Esophagus squamous epithelium (tissue), 5 donors: ENCODE data around the gene AIG1. TPM values are rescaled to one million over a fixed set of nuclear protein-coding genes. Genes with fewer than 3 reads are reported as not detected.

Experiments used
- DNase-seq: peaks from one replicate; lab custom pipeline; 2025; lab: John Stamatoyannopoulos, UW
- H3K27ac ChIP-seq, 4 donors: fragments of 200-600 bp; sonication (generic); one replicate each; pipeline ENCODE4 v1.5.1; 2016 to 2019; ENCODE audit warnings: mild to moderate bottlenecking in 1 of 4
- H3K27me3 ChIP-seq, 4 donors: fragments of 200-600 bp; sonication (generic); 1 replicate in 3 of 4; 2 replicates in 1 of 4; pipeline versions ENCODE4 v1.5.1 to v1.6.0; 2017 to 2021; ENCODE audit warnings: antibody characterized with exemption in 1 of 4
- H3K36me3 ChIP-seq, 3 donors: fragments of 200-600 bp; sonication (generic); one replicate each; pipeline ENCODE4 v1.5.1; 2016 to 2019
- H3K4me1 ChIP-seq, 3 donors: fragments of 200-600 bp; sonication (generic); one replicate each; pipeline ENCODE4 v1.5.1; 2017 to 2019
- H3K4me3 ChIP-seq, 4 donors: fragments of 200-600 bp; sonication (generic); 1 replicate in 3 of 4; 2 replicates in 1 of 4; pipeline ENCODE4 v1.5.1; 2016 to 2019; ENCODE audit warnings: mild to moderate bottlenecking in 2 of 4, moderate library complexity in 1 of 4
- H3K9me3 ChIP-seq, 3 donors: fragments of 200-600 bp; sonication (generic); one replicate each; pipeline ENCODE4 v1.5.1; 2016 to 2019
- CTCF ChIP-seq, 6 experiments: fragments of 450-650 bp in 4 of 6; fragments of 200-600 bp in 2 of 6; sonication (generic) in 2 of 6; IDR thresholded peaks; one replicate each; pipeline ENCODE4 v1.5.1; 2016 to 2019; ENCODE audit warnings: antibody characterized with exemption in 6 of 6, mild to moderate bottlenecking in 4 of 6, moderate library complexity in 4 of 6
- POLR2A ChIP-seq, 4 donors: fragments of 450-650 bp; IDR thresholded peaks; one replicate each; pipeline ENCODE4 v1.6.1; 2017; ENCODE audit warnings: antibody characterized with exemption in 4 of 4, mild to moderate bottlenecking in 4 of 4, moderate library complexity in 3 of 4
- WGBS, 2 donors: methylation state at CpG; one replicate each; pipeline ENCODE4 v1.1.5; 2018; 5-methylcytosine and 5-hydroxymethylcytosine counted together
- intact Hi-C: fragments of 100-400 bp; cut with DNase I; formaldehyde crosslinking; loops from one replicate; pipeline ENCODE4 v1.15.0; 2022
- total RNA-seq, 4 donors: library from RNA; depleted of rRNA; stranded (reverse); fragments of >200 nt; gene quantifications; one replicate each; pipeline ENCODE4 v1.1.0, GENCODE V29; 2016
- donor health status: DM: yes; HTN: yes; CAD: no.

The AIG1 gene
- total RNA-seq, 4 donors from 2014 or later: 29.1 to 30.5 (median 29.9) TPM

DNA sequence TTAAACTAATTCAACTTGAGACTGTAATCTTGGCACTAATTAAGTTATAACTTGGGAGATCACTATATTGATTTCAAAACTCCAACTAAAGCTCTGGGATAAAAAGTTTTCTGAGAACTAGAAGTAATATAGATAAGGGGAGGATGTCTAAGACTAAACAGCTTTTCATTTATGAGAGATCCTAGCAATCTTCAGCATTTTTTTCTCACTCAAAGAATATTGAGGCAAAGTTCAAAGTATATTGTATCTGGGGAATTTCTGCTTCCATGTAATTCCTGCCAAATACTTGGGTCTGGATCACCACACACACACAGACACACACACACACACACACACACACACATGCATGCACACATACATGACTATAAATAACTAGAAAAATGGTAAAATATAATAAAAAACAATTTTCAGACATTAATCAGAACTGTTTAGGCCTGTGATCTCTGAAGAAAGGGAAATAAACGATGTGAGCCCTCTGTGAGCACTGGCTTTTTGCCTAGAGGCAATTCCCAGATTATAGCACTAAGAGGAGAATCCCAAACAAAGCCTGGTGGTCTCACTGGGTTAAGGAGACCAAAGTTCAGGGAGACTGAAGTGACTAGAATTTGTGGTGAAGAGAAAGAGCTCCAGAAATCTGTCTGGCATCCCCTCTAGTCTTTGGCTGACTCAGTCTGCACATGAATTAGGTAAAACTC is 297.0 kb downstream of the AIG1 start:
- no peaks in the 10 kb centered on the region for H3K36me3 ChIP-seq
- H3K27ac ChIP-seq: no peak overlapping the region
- no peaks in the 10 kb centered on the region for H3K27me3 ChIP-seq
- H3K4me3 ChIP-seq: no peak overlapping the region
- no peaks in the 10 kb centered on the region for H3K9me3 ChIP-seq
- no peak for DNase-seq
- 39 to 47% methylated on average over 1 of the region's 1 CpG for WGBS, 2 donors
- TF ChIP-seq POLR2A (IDR thresholded peaks at IDR 0.05) (no peak), CTCF (IDR thresholded peaks at IDR 0.05) (no peak)
- intact Hi-C loops: no loop called here
- H3K4me1 ChIP-seq: no peaks in the 10 kb centered on the region

DNA sequence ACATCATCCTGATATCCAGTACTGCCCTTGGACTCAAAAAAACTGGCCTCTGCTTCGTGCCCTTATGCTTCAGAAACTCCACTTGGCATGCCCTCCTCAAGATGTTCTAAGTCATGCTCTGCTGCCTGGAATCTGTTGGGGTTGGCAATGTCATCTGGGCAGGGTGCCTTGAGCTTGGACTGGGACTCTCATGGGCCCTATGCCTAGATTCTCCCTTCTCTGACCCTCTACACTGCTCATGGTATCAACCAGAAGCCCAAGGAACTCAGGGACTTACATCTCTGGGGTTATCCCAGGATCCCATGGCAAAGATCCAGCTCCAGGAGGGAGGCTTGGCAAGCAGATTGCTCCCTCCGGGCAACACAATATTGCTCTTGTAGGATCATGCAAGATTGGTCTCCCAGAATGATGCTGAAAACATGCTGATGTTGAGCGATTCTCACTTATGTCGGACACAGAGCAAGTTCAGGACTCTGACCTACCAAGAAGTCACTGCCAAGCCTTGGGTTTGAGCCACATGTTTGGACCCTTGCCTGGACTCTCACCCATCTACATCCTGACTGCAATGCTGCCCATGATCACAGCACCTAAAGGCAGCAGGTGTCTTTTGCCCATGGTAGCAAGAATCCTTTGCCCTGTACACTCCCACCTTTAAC is 301.0 kb downstream of the AIG1 start:
- Histone ChIP-seq H3K9me3 (no peaks in the 10 kb centered on the region), H3K27me3 (no peaks in the 10 kb centered on the region), H3K36me3 (no peaks in the 10 kb centered on the region), H3K4me3 (no peak overlapping the region), H3K4me1 (no peaks in the 10 kb centered on the region), H3K27ac (no peak overlapping the region)
- TF ChIP-seq CTCF (IDR thresholded peaks at IDR 0.05) (no peak), POLR2A (IDR thresholded peaks at IDR 0.05) (no peak)
- 46 to 58% methylated on average over 2 to 3 of the region's 4 CpGs for WGBS, 2 donors
- DNase-seq: no peak
- intact Hi-C loops: no loop called here

DNA sequence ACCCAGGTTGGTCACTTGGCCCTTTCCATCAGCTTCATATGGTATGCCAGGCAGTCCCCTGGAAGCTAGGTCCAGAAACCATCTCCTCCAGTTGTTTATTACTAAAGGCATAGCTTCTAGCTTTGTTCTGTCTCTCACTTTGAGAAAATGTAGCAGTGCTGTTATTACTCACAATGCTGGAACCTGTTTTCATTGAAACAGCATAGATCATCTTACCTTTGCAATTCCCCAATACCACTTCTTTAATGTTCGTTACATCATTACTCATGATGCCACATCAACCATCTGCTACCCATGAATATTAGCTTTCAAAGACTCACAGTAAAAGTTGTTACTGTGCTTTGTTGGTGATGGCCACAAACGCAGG is 301.5 kb downstream of the AIG1 start:
- 81% methylated on average over 2 of the region's 2 CpGs for WGBS, 2 donors
- TF ChIP-seq POLR2A (IDR thresholded peaks at IDR 0.05): no peak
- TF ChIP-seq CTCF (IDR thresholded peaks at IDR 0.05): no peak
- intact Hi-C loops: no loop called here
- Histone ChIP-seq H3K9me3 (no peaks in the 10 kb centered on the region), H3K4me1 (no peaks in the 10 kb centered on the region), H3K27ac (no peak overlapping the region), H3K4me3 (no peak overlapping the region), H3K36me3 (no peaks in the 10 kb centered on the region), H3K27me3 (no peaks in the 10 kb centered on the region)
- DNase-seq: no peak

DNA sequence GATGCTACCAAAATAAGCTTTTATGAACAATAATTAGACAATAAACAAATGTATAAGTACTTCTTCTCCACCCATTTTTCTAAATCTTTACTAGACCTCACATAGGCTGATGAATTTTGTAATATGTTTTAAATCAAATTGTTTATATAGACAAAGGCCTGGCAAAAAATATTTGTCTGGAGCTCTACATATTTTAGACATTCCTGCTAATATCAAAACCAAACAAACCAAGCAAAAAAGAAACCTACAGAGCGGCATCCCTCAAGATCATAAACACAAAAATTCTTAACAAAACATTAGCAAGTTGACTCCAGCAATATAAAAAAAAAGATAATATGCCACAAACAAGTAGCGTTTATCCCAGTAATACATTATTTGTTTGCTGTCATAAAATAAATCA is 302.6 kb downstream of the AIG1 start:
- 82 to 87% methylated on average over 2 of the region's 2 CpGs for WGBS, 2 donors
- no peak for DNase-seq
- no peak overlapping the region for H3K4me3 ChIP-seq

More for the DNA sequence above, 302.6 kb downstream of the AIG1 start:
- no peak overlapping the region for H3K27ac ChIP-seq
- no peaks in the 10 kb centered on the region for H3K9me3 ChIP-seq
- no peaks in the 10 kb centered on the region for H3K27me3 ChIP-seq
- no peaks in the 10 kb centered on the region for H3K4me1 ChIP-seq
- H3K36me3 ChIP-seq: no peaks in the 10 kb centered on the region
- TF ChIP-seq POLR2A (IDR thresholded peaks at IDR 0.05) (no peak), CTCF (IDR thresholded peaks at IDR 0.05) (no peak)
- intact Hi-C loops: no loop called here
